Lower leg skin (tissue), 4 donors: ENCODE data around the gene PEX3. TPM values are rescaled to one million over a fixed set of nuclear protein-coding genes. Genes with fewer than 3 reads are reported as not detected.

Source experiments
- DNase-seq, 2 donors: peaks; one replicate each; pipeline ENCODE4 v3.0.0-alpha.2; 2019; ENCODE audit warnings: low spot score in 2 of 2
- H3K4me3 ChIP-seq: fragments of 200-600 bp; sonication (generic); 2 replicates; pipeline ENCODE4 v1.5.1; 2017; ENCODE audit warnings: mild to moderate bottlenecking, low read depth; ENCODE audit not compliant: poor library complexity, severe bottlenecking
- POLR2A ChIP-seq, 2 donors: fragments of 450-650 bp; IDR thresholded peaks; one replicate each; pipeline ENCODE4 v1.6.1; 2016 to 2017; ENCODE audit warnings: antibody characterized with exemption in 2 of 2, mild to moderate bottlenecking in 1 of 2, moderate library complexity in 1 of 2
- WGBS, 2 donors: methylation state at CpG; one replicate each; pipeline ENCODE4 v1.1.5; 2018; 5-methylcytosine and 5-hydroxymethylcytosine counted together
- intact Hi-C: fragments of 100-400 bp; cut with DNase I; formaldehyde crosslinking; loops from one replicate; pipeline ENCODE4 v1.15.0; 2023; ENCODE audit warnings: low total_unique reads
- total RNA-seq, 4 donors: library from RNA; depleted of rRNA; stranded (reverse); fragments of >200 nt; gene quantifications; one replicate each; pipeline ENCODE4 v1.1.0, GENCODE V29; 2016
- TF ChIP-seq, protein P1 (sequence below), 3 donors: fragments of 450-650 bp; IDR thresholded peaks; one replicate each; pipeline ENCODE4 v1.5.1; 2016; ENCODE audit warnings: antibody characterized with exemption in 3 of 3, mild to moderate bottlenecking in 3 of 3, moderate library complexity in 2 of 3

Gene PEX3
- total RNA-seq, 4 donors from 2014 or later = 15.5 to 22.4 (median 18.4) TPM

DNA sequence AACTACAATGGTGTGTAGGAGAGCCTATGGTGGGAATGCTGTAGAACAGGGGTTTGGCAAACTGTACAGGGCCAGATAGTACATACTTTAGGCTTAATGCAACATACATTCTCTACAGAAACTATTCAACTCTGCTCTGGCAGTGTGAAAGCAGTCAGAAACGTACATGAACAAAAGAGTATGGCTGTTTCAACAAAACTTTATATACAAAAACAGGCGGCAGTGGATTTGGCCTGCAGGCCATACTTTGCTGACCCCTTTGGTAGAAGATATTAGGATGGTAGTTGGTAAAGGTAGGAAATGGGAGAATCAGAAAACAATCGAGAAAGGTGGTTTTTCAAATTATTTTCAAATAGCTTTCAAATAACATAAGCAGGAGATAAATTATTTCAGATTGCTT, 36.1 kb downstream of the PEX3 start:
- intact Hi-C loops = no loop called here
- DNase-seq = no peak
- WGBS, 2 donors = 92 to 93% methylated on average over 3 of the region's 3 CpGs
- no peak overlapping the region for H3K4me3 ChIP-seq
- no peak for TF ChIP-seq POLR2A (IDR thresholded peaks at IDR 0.05)

DNA sequence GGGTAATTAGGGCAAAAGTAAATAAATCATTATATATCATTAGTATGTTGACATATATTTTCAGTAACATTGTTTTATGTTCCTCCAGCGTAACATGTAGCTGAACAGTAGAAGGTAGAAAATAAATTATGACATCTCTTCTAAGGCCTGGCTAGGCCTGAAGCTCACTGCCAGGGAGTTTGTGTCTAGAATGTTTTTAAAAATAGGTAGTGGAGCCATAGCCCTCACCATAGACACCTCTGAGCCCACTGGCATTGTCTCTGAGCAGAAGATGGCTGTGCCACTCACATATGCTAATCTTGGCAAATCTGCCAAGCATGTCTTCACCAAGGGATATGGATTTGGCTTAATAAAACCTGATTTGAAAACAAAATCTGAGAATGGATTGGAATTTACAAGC, 39.6 kb downstream of the PEX3 start:
- H3K4me3 ChIP-seq = no peak overlapping the region
- 91 to 96% methylated on average over 1 of the region's 1 CpG for WGBS, 2 donors
- intact Hi-C loops = no loop called here
- no peak for DNase-seq
- TF ChIP-seq POLR2A (IDR thresholded peaks at IDR 0.05) = no peak
- TF ChIP-seq, protein P1, sequence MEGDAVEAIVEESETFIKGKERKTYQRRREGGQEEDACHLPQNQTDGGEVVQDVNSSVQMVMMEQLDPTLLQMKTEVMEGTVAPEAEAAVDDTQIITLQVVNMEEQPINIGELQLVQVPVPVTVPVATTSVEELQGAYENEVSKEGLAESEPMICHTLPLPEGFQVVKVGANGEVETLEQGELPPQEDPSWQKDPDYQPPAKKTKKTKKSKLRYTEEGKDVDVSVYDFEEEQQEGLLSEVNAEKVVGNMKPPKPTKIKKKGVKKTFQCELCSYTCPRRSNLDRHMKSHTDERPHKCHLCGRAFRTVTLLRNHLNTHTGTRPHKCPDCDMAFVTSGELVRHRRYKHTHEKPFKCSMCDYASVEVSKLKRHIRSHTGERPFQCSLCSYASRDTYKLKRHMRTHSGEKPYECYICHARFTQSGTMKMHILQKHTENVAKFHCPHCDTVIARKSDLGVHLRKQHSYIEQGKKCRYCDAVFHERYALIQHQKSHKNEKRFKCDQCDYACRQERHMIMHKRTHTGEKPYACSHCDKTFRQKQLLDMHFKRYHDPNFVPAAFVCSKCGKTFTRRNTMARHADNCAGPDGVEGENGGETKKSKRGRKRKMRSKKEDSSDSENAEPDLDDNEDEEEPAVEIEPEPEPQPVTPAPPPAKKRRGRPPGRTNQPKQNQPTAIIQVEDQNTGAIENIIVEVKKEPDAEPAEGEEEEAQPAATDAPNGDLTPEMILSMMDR (IDR thresholded peaks at IDR 0.05) = no peak

DNA sequence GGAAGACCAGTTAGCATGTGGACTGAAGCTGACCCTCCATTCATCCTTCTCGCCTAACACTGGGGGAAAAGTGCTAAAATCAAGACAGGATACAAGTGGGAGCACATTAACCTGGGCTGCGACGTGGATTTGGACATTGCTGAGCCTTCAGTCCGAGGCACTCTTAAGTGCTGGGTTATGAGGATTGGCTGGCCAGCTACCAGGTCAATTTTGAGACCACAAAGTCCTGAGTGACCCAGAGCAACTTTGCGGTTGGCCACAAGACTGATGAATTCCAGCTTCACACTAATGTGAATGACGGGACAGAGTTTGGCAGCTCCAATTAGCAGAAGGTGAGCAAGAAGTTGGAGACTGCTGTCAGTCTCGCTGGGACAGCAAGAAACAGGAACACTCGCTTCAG, 40.2 kb downstream of the PEX3 start:
- TF ChIP-seq POLR2A (IDR thresholded peaks at IDR 0.05) = no peak
- TF ChIP-seq, protein P1 (IDR thresholded peaks at IDR 0.05) = no peak
- 95% methylated on average over 8 of the region's 8 CpGs for WGBS, 2 donors
- H3K4me3 ChIP-seq = no peak overlapping the region
- intact Hi-C loops = no loop called here
- DNase-seq = no peak

DNA sequence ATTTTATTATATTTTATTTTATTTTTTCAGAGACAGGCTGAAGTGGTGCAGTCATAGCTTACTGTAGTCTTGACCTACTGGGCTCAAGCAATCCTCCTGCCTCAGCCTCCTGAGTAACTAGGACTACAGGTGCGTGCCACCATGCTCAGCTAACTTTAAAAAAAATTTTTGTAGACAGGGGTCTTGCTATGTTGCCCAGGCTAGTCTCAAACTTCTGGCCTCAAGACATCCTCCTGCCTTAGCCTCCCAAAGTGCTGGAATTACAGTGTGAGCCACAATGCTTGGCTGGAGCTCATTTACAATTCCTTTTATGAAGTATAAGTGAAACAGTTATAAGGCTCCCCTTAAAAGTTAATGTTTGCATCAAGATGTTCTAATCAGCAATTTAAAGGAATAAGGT, 46.4 kb downstream of the PEX3 start:
- intact Hi-C loops = no loop called here
- no peak overlapping the region for H3K4me3 ChIP-seq
- 96 to 100% methylated on average over 1 of the region's 1 CpG for WGBS, 2 donors
- TF ChIP-seq, protein P1 (IDR thresholded peaks at IDR 0.05) = no peak
- TF ChIP-seq POLR2A (IDR thresholded peaks at IDR 0.05) = no peak
- no peak for DNase-seq

- intact Hi-C loops = no loop called here
- H3K4me3 ChIP-seq = no peak overlapping the region
- 68 to 76% methylated on average over 4 of the region's 4 CpGs for WGBS, 2 donors
- TF ChIP-seq, protein P1 (IDR thresholded peaks at IDR 0.05) = no peak
- TF ChIP-seq POLR2A (IDR thresholded peaks at IDR 0.05) = no peak
- no peak for DNase-seq
These were observed 47.8 kb downstream of the PEX3 start for GRCh38 chr6:143498428-143498827.

DNA sequence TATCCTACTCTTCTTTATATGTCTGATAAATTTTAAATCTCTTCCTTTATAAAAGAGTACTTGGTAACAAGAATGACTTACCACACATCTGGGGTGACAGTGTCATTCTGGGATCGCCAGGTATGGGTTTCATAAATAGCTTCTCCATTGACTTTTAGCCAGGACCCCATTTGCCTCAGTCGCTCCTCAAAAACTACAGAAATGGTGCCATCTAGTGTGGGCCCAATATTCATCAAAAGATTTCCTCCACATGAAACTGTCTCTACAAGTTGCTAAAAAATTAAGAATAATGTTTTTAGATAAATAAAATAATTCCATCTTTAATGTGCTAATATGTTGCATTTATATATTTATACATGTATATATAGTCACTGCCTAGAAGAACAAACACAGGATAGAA, 51.2 kb downstream of the PEX3 start:
- intact Hi-C loops = no loop called here
- no peak for TF ChIP-seq POLR2A (IDR thresholded peaks at IDR 0.05)
- TF ChIP-seq, protein P1 (IDR thresholded peaks at IDR 0.05) = no peak
- 90 to 91% methylated on average over 2 of the region's 2 CpGs for WGBS, 2 donors
- DNase-seq = no peak
- H3K4me3 ChIP-seq = no peak overlapping the region
